GM18858 (cell line): ENCODE results near the gene MXRA8.

Experiments
- ATAC-seq: cut with Tn5 transposase; IDR thresholded peaks from one replicate; pipeline ENCODE4 v1.9.1; 2021; ENCODE audit not compliant: unreplicated experiment

Gene MXRA8

DNA sequence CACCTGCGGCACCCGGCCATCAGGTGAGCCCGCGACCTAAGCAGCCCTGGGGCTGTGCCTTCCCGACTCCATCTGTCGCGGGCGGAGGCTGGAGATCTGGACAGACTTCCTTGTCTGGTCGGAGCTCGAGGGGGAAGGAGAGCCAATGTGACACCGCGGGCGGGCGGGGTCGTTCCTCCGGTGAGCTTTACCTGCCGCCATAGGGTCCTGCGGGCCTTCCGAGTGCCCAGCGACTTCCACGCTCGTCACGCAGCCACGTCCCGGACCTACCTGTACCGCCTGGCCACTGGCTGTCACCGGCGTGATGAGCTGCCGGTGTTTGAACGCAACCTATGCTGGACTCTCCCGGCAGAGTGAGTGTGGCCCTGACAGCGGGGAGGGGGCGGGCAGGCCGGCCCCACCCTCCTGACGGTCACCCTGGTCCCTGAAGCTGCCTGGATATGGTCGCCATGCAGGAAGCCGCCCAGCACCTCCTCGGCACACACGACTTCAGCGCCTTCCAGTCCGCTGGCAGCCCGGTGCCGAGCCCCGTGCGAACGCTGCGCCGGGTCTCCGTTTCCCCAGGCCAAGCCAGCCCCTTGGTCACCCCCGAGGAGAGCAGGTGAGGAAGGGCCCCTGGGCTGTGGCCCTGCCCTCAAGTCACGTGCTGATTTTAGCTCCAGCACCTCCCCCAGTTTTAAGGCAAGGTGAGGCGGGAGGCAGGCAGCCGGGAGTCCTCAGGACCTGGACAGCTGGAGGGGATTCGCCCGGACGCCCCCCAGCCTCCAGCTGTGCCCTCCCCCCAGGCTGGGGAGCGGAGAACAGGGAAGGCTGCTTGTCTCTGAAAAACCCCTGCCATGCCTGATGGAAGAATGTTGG lies 48.9 kb downstream of the MXRA8 start:
- ATAC-seq, result no peak

DNA sequence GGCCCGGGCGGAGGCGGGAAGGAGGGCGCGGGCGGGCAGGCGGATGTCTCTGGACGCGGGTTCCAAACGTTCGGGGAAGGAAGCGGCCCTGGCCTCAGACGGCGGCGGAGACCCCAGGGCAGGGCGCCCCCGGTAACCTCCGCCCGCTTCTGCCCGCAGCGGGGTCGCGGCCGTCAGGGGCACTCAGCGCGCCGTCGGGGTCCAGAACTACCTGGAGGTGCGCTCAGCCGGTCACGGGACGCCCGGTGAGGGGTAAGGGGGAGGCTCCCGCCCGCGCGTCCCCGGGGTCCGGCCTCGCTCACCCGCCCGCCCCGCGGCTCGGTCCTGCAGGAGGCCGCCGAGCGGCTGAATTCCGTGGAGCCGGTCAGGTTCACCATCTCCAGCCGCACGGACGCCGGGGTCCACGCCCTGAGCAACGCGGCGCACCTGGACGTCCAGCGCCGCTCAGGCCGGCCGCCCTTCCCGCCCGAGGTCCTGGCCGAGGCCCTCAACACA lies 49.6 kb downstream of the MXRA8 start:
- no peak for ATAC-seq

DNA sequence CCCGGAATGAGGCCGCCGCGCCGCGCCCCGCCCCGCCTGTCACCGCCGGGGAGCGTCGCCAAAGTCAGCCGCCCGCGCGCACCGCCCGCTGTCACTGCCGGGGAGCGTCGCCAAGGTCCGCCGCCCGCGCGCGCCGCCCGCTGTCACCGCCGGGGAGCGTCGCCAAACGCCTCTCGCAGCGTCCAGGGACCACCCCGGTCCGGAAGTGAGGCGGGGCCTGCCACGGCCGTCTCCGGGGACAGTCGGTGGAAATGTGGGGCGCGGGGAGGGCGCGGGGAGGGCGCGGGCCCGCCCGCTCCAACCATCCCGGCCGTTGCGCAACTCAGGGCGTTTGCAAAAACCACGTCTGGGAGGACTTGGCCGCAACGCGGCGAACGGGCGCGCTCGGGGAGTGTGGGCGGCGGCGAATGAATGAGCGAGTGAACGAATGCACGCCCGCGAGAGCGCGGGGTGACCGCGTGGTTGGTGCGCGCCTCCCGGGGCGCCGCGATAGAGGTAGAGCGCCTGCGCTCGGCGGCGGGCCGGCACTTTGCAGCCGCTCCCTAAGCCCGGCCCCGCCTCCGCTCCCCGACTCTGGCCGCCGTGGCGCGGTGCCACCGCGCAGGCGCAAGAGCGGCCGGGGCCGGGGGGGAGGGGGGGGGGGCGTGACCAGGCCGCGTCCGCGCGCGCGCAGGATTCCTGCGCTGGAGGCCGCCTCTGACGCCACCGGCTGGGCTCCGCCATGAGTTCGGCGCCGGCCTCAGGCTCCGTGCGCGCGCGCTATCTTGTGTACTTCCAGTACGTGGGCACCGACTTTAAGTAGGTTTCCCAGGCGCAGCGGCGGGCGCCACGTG lies 50.2 kb downstream of the MXRA8 start, which contains the start of the genes ACAP3 and PUSL1:
Gene ACAP3 (minus strand): TSS at position 8 of the 833 bp plus-strand sequence. CDS start 115 bp downstream, outside the sequence.
Gene PUSL1 (plus strand): TSS at position 675 of the 833 bp plus-strand sequence. CDS start 47 bp downstream, at position 722.
- peak; percentile 36 for ATAC-seq

DNA sequence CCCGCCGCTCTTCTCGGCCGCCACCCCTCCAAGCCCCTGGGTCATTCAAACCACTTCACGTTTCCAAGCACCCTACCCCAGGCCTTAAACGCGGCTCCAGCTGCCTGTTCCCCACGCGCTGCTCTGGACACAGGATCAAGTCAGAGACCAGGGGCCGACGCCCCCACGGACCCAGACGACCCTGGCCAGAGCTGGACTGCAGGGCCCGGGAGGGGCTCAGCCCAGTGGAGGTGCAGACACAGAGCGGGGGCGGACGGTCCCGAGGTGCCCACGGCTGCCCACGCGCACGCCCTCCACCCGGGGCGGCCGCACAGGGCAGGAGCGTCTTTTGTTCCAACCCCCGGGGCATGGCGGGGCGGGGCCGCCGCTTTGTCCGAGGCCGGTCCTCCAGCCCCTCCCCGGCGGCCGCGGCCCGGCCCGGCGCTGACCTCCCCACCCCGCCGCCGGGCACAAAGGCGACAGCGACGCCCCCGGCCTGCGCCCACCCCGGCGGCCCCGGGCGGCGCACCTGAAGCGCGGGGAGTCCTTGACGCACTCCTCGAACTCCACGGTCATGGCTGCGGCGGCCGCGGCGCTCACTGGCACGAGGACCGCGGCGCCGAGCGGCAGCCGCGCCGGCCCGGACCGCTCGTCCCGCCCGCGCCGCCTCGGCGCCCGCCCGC lies 51.0 kb downstream of the MXRA8 start:
- peak; percentile 13 for ATAC-seq

DNA sequence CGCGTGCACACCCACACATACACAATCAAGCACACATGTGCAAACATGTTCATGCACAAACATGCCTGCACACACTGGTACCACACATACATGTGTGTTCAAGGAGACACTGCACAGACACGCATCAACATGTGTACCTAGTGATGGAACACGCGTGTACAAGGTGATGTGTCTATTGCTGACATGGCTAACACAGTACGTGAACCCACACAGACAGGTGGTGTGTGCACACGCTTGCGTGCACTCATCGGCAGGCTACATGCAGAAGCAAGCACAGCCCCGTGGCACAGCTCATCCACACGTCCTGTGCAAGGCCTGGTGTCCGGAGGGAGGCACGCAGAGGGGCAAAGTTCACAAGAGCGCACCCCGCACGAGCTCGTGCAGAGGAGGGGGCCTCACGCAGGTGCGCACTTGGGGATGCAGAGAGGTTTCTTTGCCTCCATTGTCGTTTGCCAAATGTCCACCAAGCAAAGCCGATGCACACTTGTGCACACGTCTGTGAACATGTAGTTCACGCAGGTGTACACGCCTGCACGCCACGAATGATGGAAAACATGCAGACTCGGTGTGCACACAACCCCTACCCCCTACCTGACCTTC lies 51.6 kb downstream of the MXRA8 start:
- ATAC-seq, result no peak

DNA sequence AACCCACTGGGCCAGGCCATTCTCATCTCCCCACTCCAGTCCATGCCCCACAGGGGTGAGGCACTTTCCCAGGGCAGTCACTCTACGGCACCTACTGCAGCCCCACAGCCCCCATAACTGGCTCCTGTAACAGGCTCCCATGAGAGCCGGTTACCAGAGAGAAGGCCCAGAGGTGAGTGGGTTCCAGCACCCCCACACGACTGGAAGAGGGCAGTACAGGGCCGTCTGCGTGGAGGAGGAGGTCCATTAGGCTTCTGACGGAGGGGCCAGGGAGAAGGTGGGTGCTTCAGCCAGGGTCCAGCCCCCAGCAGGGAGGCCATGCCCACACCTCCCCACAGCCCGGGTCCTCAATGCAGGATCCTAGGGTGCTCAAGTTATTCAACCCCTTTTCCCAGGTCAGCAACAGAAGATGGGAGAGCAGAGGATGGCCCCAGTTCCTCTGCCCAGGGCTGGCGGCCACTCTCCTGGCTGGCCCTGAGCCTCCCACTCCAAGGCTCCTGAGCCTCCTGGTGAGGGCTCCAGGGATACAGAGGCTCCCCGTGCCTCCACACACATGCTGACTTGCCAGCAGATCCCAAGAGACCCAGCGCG lies 52.2 kb downstream of the MXRA8 start:
- ATAC-seq, result no peak

DNA sequence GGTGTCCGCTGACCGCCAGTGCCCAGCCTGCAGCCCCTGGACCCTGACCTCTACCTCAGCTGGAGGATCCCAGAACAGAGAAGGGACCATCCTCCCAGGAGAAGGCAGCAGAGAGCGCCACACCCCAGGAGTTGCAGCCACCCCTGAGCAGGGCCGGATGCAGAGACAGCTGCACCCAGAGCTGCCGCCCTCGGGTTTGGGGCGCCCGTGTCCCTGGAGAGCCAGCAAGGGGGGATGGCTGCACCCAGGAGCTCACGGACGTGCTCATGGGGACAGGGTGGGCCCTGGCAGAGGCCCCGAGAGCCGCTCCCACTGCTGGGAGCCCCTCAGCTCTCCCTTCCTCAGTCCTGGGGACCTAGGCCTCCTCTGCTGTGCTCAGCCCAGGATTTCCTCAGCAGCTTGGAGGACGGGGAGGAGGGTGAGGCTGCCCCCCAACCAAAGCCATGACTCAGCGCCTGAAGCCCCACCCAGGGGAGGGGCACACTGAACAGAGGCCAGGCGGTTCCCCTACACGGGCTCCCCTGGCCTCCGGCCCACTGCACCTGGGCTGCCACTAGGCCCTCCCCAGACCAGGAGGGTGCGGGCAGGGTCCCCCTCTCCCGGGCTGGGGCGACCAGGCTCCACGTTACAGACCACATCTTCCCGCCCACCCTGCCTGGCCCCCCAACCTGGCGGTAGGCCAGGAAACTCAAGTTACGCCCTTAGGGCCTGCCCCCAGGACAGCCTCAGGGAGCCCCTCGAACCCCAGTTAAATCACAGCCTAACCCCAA lies 52.9 kb downstream of the MXRA8 start:
- ATAC-seq, result no peak

DNA sequence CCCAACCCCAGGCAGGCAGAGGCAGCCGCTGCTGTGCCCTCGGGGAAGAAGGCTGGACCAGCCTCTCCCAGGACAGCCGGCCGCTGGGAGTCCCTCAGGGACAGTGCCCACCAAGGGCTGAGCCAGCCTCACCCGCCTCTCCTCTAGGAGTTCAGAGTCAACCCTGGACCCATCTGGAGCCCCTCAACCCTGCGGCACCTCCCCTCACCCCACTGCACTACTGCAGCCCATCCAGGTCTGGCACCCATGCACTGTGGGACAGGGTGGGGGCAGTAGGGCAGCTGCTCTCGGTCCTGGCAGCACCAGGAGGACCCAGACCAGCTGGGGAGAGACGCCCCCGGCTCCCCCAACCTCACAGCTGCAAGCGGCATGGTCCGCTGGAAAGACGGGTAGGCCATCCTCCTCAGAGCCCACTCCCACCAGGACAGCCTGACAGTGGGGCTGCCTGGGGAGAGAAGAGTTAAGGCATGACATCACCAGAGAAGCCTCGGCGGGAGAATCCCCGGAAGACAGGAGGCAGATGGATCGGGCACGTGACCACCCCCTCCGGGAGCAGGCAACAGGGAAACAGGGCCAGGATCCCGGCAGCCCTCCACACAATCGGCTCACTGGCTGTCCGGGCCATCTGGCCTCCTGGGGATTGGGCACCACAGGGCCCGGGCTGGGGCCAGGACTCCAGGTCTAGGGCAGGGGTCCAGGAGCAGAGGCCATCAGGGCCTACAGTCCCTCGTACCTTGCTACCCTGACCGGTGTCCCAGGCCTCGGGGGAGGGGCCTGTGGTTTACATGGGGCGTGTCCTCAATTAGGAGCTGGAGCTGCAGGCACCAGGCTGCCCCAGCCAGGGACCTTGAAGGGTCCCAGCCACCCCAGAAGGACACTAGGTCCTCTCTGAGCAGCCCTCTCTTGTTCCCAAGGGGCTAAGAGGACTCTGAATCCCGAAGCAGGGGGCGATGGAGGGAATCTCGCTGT lies 53.7 kb downstream of the MXRA8 start:
- ATAC-seq, result no peak

DNA sequence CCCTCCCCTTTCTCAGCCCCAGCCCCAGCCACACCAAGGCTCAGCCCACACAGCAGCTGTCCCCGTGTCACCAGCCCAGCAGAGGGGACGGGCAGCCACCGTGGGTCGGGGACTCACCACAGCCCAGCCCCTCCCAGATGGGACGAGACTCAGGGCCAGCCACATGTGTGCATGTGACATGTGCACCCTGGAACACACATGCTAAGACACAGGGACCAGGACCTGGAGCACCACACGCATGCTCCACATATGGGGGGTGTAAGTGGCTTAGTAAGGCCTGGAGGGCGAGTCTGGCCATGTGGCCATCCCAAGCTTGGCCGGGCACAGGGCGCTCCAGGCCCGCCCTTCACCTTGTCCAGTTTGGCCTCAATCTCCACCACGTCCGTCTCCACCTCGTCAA lies 54.6 kb downstream of the MXRA8 start:
- no peak for ATAC-seq

DNA sequence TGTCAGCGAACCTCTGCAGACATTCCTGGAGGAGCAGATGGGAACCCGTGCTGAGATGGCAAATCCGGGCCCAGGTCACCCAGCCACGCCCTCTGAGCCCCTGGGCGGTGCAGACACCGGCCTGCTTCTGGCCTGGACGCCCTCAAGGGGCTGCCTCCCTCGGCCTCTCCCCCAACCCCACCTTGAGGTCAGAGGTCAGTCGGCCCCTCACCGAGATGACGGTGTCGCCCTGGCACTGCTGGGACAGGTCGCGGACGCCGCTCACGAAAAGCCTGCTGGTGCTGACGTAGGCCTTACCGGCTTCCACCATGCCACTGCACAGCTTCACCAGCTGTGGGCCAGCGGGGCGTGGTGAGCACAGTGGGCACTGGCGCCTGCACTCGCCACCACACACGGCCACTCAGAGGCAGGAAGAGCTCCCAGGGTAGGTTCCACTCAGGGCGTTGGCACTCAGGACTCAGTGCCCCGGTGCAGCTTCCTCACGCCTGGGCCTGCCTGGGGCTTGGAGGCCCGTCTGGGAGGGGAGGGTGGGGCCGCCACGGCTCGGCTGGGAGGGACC lies 55.3 kb downstream of the MXRA8 start:
- no peak for ATAC-seq
